K562 (cell line): ENCODE data around the gene ZNF433. TPM values are rescaled to one million over a fixed set of nuclear protein-coding genes. Genes with fewer than 3 reads are reported as not detected.

Experiments
- ATAC-seq: fragments of 200-7000 bp; cut with Tn5 transposase; 3 replicates; pipeline ENCODE4 v1.9.1; 2020; ENCODE audit warnings: moderate library complexity
- BruUV-seq: library from RNA; stranded (reverse); fragments of 400-500 nt; replicated peaks from 2 replicates; lab custom pipeline; 2021; lab: Mats Ljungman, UMichigan
- CTCF ChIA-PET: fragments of 300-600 bp; formaldehyde crosslinking; extraction: SDS; loops from one replicate; lab custom pipeline; 2021; ENCODE audit warnings: low intra/inter-chr PET ratio; lab: Yijun Ruan, JAX
- POLR2A ChIA-PET: fragments of 300-600, 350-650 bp; sonication (Branson Sonifier 250); formaldehyde crosslinking; extraction: SDS; loops from one replicate; lab custom pipeline; 2021; ENCODE audit warnings: antibody characterized with exemption, inconsistent platforms; lab: Yijun Ruan, JAX
- DNase-seq, 4 experiments: peaks; one replicate each; pipeline versions ENCODE4 v3.0.0 to v3.0.0-alpha.2; 2011 to 2018; ENCODE audit warnings: low spot score in 3 of 4, mixed read lengths in 3 of 4; ENCODE audit errors: extremely low read depth in 1 of 4
- FAIRE-seq: peaks from 2 replicates; lab custom pipeline; 2011; peaks lifted over from hg19 to GRCh38; lab: Jason Lieb, UNC
- H2AFZ ChIP-seq: 2 replicates; pipeline ENCODE4 v1.6.0; 2011; ENCODE audit warnings: low read depth, low read length, control low read depth, inconsistent platforms
- H3K27ac ChIP-seq: fragments of 200-600 bp; 3 replicates; pipeline ENCODE4 v1.8.0; 2011; ENCODE audit warnings: low read depth, mild to moderate bottlenecking, control low read depth, inconsistent platforms, low read length, moderate library complexity, mixed read lengths; ENCODE audit errors: extremely low read depth
- H3K27me3 ChIP-seq, 2 experiments: fragments of 300-600 bp in 1 of 2; 2 replicates in 1 of 2; 3 replicates in 1 of 2; pipeline versions ENCODE4 v1.6.0 to v1.8.0; 2011; ENCODE audit warnings: inconsistent platforms in 2 of 2, low read length in 2 of 2, mild to moderate bottlenecking in 1 of 2, mixed read lengths in 1 of 2, moderate library complexity in 1 of 2; ENCODE audit not compliant: control insufficient read depth in 2 of 2, insufficient read depth in 2 of 2
- H3K36me3 ChIP-seq: fragments of 300-600 bp; 3 replicates; pipeline ENCODE4 v1.8.0; 2011; ENCODE audit warnings: mild to moderate bottlenecking, low read length, inconsistent platforms; ENCODE audit not compliant: control insufficient read depth, insufficient read depth
- H3K4me1 ChIP-seq, 2 experiments: fragments of 200-600 bp in 1 of 2; replicated peaks in 1 of 2; 2 replicates in 1 of 2; 3 replicates in 1 of 2; pipeline versions ENCODE4 v1.5.1 to v1.8.0; 2011; ENCODE audit warnings: inconsistent platforms in 2 of 2, low read length in 2 of 2, mild to moderate bottlenecking in 1 of 2, mixed read lengths in 1 of 2, moderate library complexity in 1 of 2; ENCODE audit not compliant: control insufficient read depth in 2 of 2, insufficient read depth in 2 of 2
- H3K4me2 ChIP-seq: 2 replicates; pipeline ENCODE4 v1.6.1; 2011; ENCODE audit warnings: low read length, control low read depth, inconsistent platforms, mixed read lengths; ENCODE audit not compliant: insufficient read depth
- H3K4me3 ChIP-seq: fragments of 200-600 bp; sonication (generic), shearing (Covaris generic); 2 replicates; pipeline ENCODE4 v1.5.1; 2016; ENCODE audit warnings: control low read depth, inconsistent platforms
- H3K79me2 ChIP-seq: fragments of 200-600 bp; 3 replicates; pipeline ENCODE4 v1.8.0; 2011; ENCODE audit warnings: low read length, inconsistent platforms; ENCODE audit not compliant: control insufficient read depth, insufficient read depth
- H3K9ac ChIP-seq, 2 experiments: 2 replicates each; pipeline versions ENCODE4 v1.6.0 to v1.6.1; 2011; ENCODE audit warnings: low read depth in 2 of 2, low read length in 2 of 2, control low read depth in 1 of 2, inconsistent platforms in 1 of 2, mild to moderate bottlenecking in 1 of 2, mixed read lengths in 1 of 2; ENCODE audit not compliant: insufficient read depth in 1 of 2
- H3K9me1 ChIP-seq: one replicate; pipeline ENCODE4 v1.6.0; 2011; ENCODE audit warnings: inconsistent platforms, mild to moderate bottlenecking, low read length, moderate library complexity; ENCODE audit not compliant: control insufficient read depth, insufficient read depth
- H3K9me3 ChIP-seq: replicated peaks from 2 replicates; pipeline ENCODE4 v1.5.1; 2011; ENCODE audit warnings: low read depth, low read length, inconsistent platforms; ENCODE audit not compliant: control insufficient read depth, insufficient read depth
- H4K20me1 ChIP-seq: replicated peaks from 2 replicates; pipeline ENCODE4 v1.6.1; 2011; ENCODE audit warnings: low read length, inconsistent platforms, mixed read lengths; ENCODE audit not compliant: control insufficient read depth, insufficient read depth
- ARHGAP35 ChIP-seq: fragments of 450-650 bp; IDR thresholded peaks from 2 replicates; pipeline ENCODE4 v1.6.1; 2018; ENCODE audit not compliant: partially characterized antibody
- ELF2 ChIP-seq: fragments of 250-450 bp; sonication (Bioruptor Pico); IDR thresholded peaks from 2 replicates; pipeline ENCODE4 v1.5.0; 2021; ENCODE audit warnings: mild to moderate bottlenecking
- FOXA1 ChIP-seq: fragments of 450-650 bp; IDR thresholded peaks from 2 replicates; pipeline ENCODE4 v1.6.1; 2016; ENCODE audit warnings: mild to moderate bottlenecking, borderline replicate concordance
- HNRNPH1 ChIP-seq: fragments of 200-400 bp; formaldehyde crosslinking; optimal IDR thresholded peaks from 2 replicates; pipeline ENCODE3; 2017; ENCODE audit warnings: low read depth, mild to moderate bottlenecking, low read length, moderate library complexity
- HNRNPL ChIP-seq: fragments of 200-400 bp; formaldehyde crosslinking; IDR thresholded peaks from 2 replicates; pipeline ENCODE4 v1.6.1; 2017; ENCODE audit warnings: low read depth, mild to moderate bottlenecking, low read length
- ZFP30 ChIP-seq: fragments of 250-450 bp; sonication (Bioruptor Pico); IDR thresholded peaks from 2 replicates; pipeline ENCODE4 v1.8.0; 2022; ENCODE audit warnings: moderate library complexity, mild to moderate bottlenecking, inconsistent platforms, borderline replicate concordance
- ZNF436 ChIP-seq: fragments of 250-450, 450-650 bp; sonication (Bioruptor Pico); formaldehyde crosslinking; IDR thresholded peaks from 2 replicates; pipeline ENCODE4 v1.7.0; 2020; ENCODE audit warnings: mild to moderate bottlenecking
- ZNF830 ChIP-seq: fragments of 250-450 bp; sonication (Bioruptor Pico); IDR thresholded peaks from 2 replicates; pipeline ENCODE4 v1.5.0; 2021; ENCODE audit warnings: mild to moderate bottlenecking
- WGBS: fragments of 100-300 bp; shearing (Covaris generic); methylation state at CpG from one replicate; pipeline ENCODE4 v1.1.6; 2016; ENCODE audit warnings: low coverage, mixed read lengths; ENCODE audit not compliant: insufficient coverage; ENCODE audit errors: missing lambda C conversion rate; 5-methylcytosine and 5-hydroxymethylcytosine counted together
- in situ Hi-C: fragments of 300-500 bp; cut with MboI; formaldehyde crosslinking; loops from 4 replicates; pipeline ENCODE4 v1.15.0; 2018; ENCODE audit warnings: inconsistent platforms, mixed read lengths
- intact Hi-C: fragments of 100-400 bp; cut with micrococcal nuclease; formaldehyde crosslinking; loops from 2 replicates; pipeline ENCODE4 v1.14.2; 2022
- polyA plus RNA-seq, 8 experiments: library from polyadenylated mRNA; depleted of rRNA in 4 of 8; stranded (reverse) in 5 of 8; unstranded in 3 of 8; fragments of >200 nt; fragmentation: Nextera tagmentation in 2 of 8; fragmentation: Illumina TruSeq in 1 of 8; extraction: Ambion mirVana in 2 of 8; extraction: Trizol in 1 of 8; gene quantifications; 2 replicates each; pipeline versions ENCODE4 v1.2.1 to v1.2.3, GENCODE V29; 2011 to 2014; ENCODE audit warnings: inconsistent platforms in 1 of 8, missing spikeins in 1 of 8
- total RNA-seq, 7 experiments: library from RNA; depleted of rRNA in 6 of 7; stranded (reverse); fragments of >200 nt in 6 of 7; fragmentation: Illumina TruSeq in 2 of 7; extraction: Trizol in 2 of 7; gene quantifications; 2 replicates each; pipeline versions ENCODE4 v1.2.1 to v1.2.3, GENCODE V29; 2011 to 2021; ENCODE audit warnings: low replicate concordance in 1 of 7
- TF ChIP-seq, protein P1 (sequence below), 2 experiments: fragments of 450-650 bp in 1 of 2; sonication (generic) in 1 of 2; formaldehyde crosslinking in 1 of 2; IDR thresholded peaks; 2 replicates each; pipeline versions ENCODE4 v1.7.1 to v1.9.0; 2016 to 2022; ENCODE audit warnings: inconsistent platforms in 1 of 2, mild to moderate bottlenecking in 1 of 2, missing genetic modification reagents in 1 of 2
- TF ChIP-seq, protein P2 (sequence below): fragments of 450-650 bp; IDR thresholded peaks from one replicate; pipeline ENCODE4 v1.6.1; 2018; ENCODE audit warnings: mild to moderate bottlenecking, moderate library complexity; ENCODE audit not compliant: partially characterized antibody

The ZNF433 gene
- total and polyA plus RNA-seq, 9 of the 15 experiments (the other 6 are each of a cell fraction or from before 2014, with no cell fraction given): 2.0 to 4.1 (median 2.9) TPM

DNA sequence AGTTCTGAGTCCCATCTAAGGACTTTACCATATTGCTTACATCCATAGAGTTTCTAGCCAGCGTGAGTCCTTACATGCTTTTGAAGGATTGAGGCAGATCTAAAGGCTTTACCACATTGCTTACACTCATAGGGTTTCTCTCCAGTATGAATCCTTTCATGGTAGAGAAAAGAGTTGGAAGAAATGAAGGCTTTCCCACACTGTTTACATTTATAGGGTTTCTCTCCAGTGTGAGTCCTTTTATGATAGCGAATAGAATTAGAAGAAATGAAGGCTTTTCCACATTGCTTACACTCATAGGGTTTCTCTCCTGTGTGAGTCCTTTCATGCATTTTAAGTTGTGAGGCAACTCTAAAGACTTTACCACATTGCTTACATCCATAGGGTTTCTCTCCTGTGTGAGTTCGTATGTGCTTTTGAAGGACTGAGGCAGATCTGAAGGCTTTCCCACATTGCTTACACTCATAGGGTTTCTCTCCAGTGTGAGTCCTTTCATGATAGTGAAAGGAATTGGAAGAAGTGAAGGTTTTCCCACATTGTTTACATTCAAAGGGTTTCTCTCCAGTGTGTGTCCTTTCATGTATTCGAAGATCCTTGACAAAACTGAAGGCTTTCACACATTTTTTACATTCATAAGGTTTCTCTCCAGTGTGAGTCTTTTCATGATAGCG lies 8.4 kb upstream of the ZNF433 start:
- intact Hi-C loops (no loop called here), in situ Hi-C loops (no loop called here)
- Histone ChIP-seq H3K4me3 (no peak overlapping the region), H3K27ac (no peak overlapping the region), H3K9ac (no peak overlapping the region), H3K9me3 (peaks cover 16% of the 10 kb centered on the region), H3K4me2 (no peak overlapping the region), H3K79me2 (no peaks in the 10 kb centered on the region), H3K27me3 (no peaks in the 10 kb centered on the region), H4K20me1 (no peaks in the 10 kb centered on the region), H3K36me3 (no peaks in the 10 kb centered on the region), H3K4me1 (no peaks in the 10 kb centered on the region), H2AFZ (no peak overlapping the region), H3K9me1 (no peaks in the 10 kb centered on the region)
- no peak for FAIRE-seq
- no TSS peak for BruUV-seq
- ChIA-PET POLR2A (no interaction called here), CTCF (no interaction called here)
- 19% methylated on average over 5 of the region's 5 CpGs for WGBS
- no peak for ATAC-seq
- DNase-seq: no peak
- TF ChIP-seq, protein P1, sequence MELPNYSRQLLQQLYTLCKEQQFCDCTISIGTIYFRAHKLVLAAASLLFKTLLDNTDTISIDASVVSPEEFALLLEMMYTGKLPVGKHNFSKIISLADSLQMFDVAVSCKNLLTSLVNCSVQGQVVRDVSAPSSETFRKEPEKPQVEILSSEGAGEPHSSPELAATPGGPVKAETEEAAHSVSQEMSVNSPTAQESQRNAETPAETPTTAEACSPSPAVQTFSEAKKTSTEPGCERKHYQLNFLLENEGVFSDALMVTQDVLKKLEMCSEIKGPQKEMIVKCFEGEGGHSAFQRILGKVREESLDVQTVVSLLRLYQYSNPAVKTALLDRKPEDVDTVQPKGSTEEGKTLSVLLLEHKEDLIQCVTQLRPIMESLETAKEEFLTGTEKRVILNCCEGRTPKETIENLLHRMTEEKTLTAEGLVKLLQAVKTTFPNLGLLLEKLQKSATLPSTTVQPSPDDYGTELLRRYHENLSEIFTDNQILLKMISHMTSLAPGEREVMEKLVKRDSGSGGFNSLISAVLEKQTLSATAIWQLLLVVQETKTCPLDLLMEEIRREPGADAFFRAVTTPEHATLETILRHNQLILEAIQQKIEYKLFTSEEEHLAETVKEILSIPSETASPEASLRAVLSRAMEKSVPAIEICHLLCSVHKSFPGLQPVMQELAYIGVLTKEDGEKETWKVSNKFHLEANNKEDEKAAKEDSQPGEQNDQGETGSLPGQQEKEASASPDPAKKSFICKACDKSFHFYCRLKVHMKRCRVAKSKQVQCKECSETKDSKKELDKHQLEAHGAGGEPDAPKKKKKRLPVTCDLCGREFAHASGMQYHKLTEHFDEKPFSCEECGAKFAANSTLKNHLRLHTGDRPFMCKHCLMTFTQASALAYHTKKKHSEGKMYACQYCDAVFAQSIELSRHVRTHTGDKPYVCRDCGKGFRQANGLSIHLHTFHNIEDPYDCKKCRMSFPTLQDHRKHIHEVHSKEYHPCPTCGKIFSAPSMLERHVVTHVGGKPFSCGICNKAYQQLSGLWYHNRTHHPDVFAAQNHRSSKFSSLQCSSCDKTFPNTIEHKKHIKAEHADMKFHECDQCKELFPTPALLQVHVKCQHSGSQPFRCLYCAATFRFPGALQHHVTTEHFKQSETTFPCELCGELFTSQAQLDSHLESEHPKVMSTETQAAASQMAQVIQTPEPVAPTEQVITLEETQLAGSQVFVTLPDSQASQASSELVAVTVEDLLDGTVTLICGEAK (IDR thresholded peaks at IDR 0.05): no peak
- TF ChIP-seq, protein P1 (CRISPR knock-in tag; IDR thresholded peaks at IDR 0.05): no peak
- TF ChIP-seq ELF2 (CRISPR knock-in tag) (no peak), FOXA1 (no peak), ARHGAP35 (no peak), HNRNPH1 (no peak), ZFP30 (CRISPR knock-in tag) (no peak), ZNF830 (CRISPR knock-in tag) (no peak), ZNF436 (no peak), HNRNPL (no peak)
- TF ChIP-seq, protein P2, sequence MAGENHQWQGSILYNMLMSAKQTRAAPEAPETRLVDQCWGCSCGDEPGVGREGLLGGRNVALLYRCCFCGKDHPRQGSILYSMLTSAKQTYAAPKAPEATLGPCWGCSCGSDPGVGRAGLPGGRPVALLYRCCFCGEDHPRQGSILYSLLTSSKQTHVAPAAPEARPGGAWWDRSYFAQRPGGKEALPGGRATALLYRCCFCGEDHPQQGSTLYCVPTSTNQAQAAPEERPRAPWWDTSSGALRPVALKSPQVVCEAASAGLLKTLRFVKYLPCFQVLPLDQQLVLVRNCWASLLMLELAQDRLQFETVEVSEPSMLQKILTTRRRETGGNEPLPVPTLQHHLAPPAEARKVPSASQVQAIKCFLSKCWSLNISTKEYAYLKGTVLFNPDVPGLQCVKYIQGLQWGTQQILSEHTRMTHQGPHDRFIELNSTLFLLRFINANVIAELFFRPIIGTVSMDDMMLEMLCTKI: no peak
